Measurements from ENCODE around the gene UBL4B. TPM values are rescaled to one million over a fixed set of nuclear protein-coding genes. Genes with fewer than 3 reads are reported as not detected.

Gene UBL4B
- total and polyA plus RNA-seq, 8 donors = not detected

DNA sequence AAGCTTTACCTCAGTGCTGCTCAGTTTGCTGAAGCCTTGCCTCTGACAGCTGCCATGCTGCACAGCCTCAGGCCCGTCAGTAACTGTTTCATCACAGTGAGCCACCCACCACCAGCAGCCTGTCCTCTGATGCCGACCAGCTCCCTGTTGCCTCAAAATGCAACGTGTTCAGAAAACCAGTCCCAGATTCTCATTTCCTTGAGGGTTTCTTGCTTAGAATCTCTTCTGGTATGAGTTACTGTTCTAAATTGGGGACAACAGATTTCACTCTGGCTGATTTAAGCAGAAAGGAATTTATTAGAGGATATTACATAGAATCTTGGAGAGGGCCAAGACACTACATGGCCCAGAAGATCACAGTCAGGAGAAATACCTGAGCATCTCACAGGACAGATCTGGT lies 11.0 kb downstream of the UBL4B start:
- TF ChIP-seq, protein P1, sequence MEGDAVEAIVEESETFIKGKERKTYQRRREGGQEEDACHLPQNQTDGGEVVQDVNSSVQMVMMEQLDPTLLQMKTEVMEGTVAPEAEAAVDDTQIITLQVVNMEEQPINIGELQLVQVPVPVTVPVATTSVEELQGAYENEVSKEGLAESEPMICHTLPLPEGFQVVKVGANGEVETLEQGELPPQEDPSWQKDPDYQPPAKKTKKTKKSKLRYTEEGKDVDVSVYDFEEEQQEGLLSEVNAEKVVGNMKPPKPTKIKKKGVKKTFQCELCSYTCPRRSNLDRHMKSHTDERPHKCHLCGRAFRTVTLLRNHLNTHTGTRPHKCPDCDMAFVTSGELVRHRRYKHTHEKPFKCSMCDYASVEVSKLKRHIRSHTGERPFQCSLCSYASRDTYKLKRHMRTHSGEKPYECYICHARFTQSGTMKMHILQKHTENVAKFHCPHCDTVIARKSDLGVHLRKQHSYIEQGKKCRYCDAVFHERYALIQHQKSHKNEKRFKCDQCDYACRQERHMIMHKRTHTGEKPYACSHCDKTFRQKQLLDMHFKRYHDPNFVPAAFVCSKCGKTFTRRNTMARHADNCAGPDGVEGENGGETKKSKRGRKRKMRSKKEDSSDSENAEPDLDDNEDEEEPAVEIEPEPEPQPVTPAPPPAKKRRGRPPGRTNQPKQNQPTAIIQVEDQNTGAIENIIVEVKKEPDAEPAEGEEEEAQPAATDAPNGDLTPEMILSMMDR (IDR thresholded peaks at IDR 0.05) = no peak
- no peak for TF ChIP-seq POLR2AphosphoS5 (IDR thresholded peaks at IDR 0.05)
- TF ChIP-seq EP300 (IDR thresholded peaks at IDR 0.05) = no peak
- TF ChIP-seq POLR2A (IDR thresholded peaks at IDR 0.05) = no peak
- Histone ChIP-seq H3K36me3 (no peaks in the 10 kb centered on the region), H3K27ac (no peak overlapping the region), H3K4me3 (no peak overlapping the region), H3K9me3 (peaks cover 0 to 18% (median 11%) of the 10 kb centered on the region in 4 donors), H3K27me3 (peaks cover 0 to 16% (median 4%) of the 10 kb centered on the region in 3 donors), H3K4me1 (no peaks in the 10 kb centered on the region)
- DNase-seq = no peak
- 66 to 71% (median 68%) methylated on average over 3 of the region's 3 CpGs for WGBS, 5 donors
- intact Hi-C loops (cut with DNase I; ENCODE audit: low total_unique reads) = no loop called here

DNA sequence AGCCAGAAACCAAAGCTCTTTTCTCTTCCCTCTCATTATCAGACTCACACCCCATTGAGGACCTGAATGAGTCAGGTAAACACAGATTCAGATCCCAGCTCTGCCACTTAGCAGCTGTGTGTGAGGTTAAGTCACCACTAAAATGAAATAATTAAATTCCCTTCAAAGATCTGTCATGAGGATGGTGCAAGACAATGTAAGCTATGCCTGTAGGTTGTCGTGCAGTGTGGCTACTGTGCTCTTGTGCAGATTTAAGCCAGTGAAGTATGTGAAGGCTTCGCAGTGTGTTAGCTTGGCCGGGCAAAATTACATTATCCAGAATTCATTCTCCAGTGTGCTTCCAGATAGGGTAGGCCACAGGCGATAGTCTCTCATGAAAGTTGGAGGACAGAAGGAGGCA lies 13.6 kb downstream of the UBL4B start:
- Histone ChIP-seq H3K4me3 (no peak overlapping the region), H3K9me3 (peaks cover 0 to 18% (median 11%) of the 10 kb centered on the region in 4 donors), H3K4me1 (peaks cover 0 to 10% (median 9%) of the 10 kb centered on the region in 4 donors), H3K27ac (no peak overlapping the region), H3K36me3 (no peaks in the 10 kb centered on the region), H3K27me3 (peaks cover 0 to 42% (median 19%) of the 10 kb centered on the region in 3 donors)
- intact Hi-C loops (cut with DNase I; ENCODE audit: low total_unique reads) = no loop called here
- no peak for DNase-seq
- 93 to 99% (median 94%) methylated on average over 4 of the region's 4 CpGs for WGBS, 5 donors
- no peak for TF ChIP-seq POLR2A (IDR thresholded peaks at IDR 0.05)
- TF ChIP-seq, protein P1 (IDR thresholded peaks at IDR 0.05) = no peak
- no peak for TF ChIP-seq POLR2AphosphoS5 (IDR thresholded peaks at IDR 0.05)
- TF ChIP-seq EP300 (IDR thresholded peaks at IDR 0.05) = no peak

DNA sequence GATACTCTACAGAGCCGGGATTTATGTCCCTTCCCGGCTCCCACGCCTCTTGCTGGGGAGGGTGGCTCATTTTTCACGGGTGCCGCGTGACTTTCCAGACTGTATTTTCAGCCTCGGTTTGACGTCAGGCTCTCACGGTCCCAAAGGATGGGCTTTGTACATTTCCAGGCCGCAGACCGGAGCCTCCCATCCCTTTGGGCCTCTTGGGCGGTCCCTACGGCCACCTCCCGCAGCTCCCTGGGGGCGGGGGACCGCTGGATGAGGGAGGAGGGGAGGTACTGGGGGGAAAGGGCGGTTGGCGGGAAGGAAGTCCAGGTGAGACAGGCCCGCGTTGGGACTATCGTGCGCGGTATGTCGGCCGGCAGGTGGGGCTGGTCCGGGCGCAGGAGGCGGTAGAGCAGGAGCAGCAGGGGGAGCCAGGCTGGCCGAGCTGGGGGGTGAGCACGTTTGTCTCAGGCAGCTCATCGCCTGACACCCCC lies 17.9 kb downstream of the UBL4B start:
- H3K9me3 ChIP-seq = peaks cover 0 to 12% (median 5%) of the 10 kb centered on the region in 4 donors
- H3K36me3 ChIP-seq = no peaks in the 10 kb centered on the region
- no peak overlapping the region for H3K27ac ChIP-seq
- 5 to 7% (median 5%) methylated on average over 20 to 31 of the region's 31 CpGs for WGBS, 5 donors
- TF ChIP-seq, protein P1 (IDR thresholded peaks at IDR 0.05) = peak in 1 of 7 experiments; percentile 7
- no peak for TF ChIP-seq EP300 (IDR thresholded peaks at IDR 0.05)
- H3K4me1 ChIP-seq = peaks cover 0 to 10% (median 9%) of the 10 kb centered on the region in 4 donors
- peak overlapping the region in 2 of 4 donors; percentile 0 to 12 for H3K4me3 ChIP-seq
- intact Hi-C loops (cut with DNase I; ENCODE audit: low total_unique reads) = no loop called here
- peaks cover 0 to 50% (median 21%) of the 10 kb centered on the region in 3 donors for H3K27me3 ChIP-seq
- DNase-seq = peak in 1 of 2 donors; percentile 52

DNA sequence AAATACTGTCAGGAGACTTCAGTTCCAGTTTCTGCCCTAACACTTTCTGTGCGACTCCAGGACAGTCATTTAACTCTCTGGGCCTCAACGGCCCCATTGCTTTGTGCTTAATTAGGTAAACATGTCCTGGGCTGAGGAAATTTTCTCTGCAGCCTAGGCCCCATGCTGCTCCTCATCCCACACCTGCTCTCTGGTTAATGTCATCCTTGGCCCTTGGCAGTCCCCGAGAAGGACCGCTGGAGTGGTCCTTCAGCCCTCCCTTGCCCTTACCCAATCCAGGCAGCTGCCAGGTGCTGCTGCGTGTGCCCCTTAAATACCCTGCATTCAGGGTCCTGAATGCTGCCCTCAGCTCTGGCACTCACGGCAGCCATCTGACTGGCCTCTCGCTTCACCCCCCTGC lies 18.7 kb downstream of the UBL4B start:
- H3K27me3 ChIP-seq = peaks cover 0 to 57% (median 21%) of the 10 kb centered on the region in 3 donors
- peaks cover 0 to 9% (median 5%) of the 10 kb centered on the region in 4 donors for H3K9me3 ChIP-seq
- 58 to 69% (median 61%) methylated on average over 7 of the region's 7 CpGs for WGBS, 5 donors
- intact Hi-C loops (cut with DNase I; ENCODE audit: low total_unique reads) = no loop called here
- no peaks in the 10 kb centered on the region for H3K36me3 ChIP-seq
- DNase-seq = no peak
- no peak for TF ChIP-seq EP300 (IDR thresholded peaks at IDR 0.05)
- TF ChIP-seq, protein P1 (IDR thresholded peaks at IDR 0.05) = no peak
- no peak for TF ChIP-seq POLR2A (IDR thresholded peaks at IDR 0.05)
- H3K4me3 ChIP-seq = no peak overlapping the region
- no peak overlapping the region for H3K27ac ChIP-seq
- H3K4me1 ChIP-seq = peaks cover 0 to 12% (median 9%) of the 10 kb centered on the region in 4 donors

Measured in stomach (tissue), 9 donors.